CD14-positive monocyte (primary cell): ENCODE data around the gene GIMAP7. TPM values are rescaled to one million over a fixed set of nuclear protein-coding genes. Genes with fewer than 3 reads are reported as not detected.
"Not testable (repeated sequence)": the region's sequence is repeated elsewhere in the genome, so short reads cannot be mapped to it uniquely, and the experiment has no call there.

Experiments
- DNase-seq, 3 donors: peaks; one replicate each; pipeline ENCODE4 v3.0.0-alpha.2; 2011 to 2022
- H2AFZ ChIP-seq: 2 replicates; pipeline ENCODE4 v1.6.0; 2012; ENCODE audit warnings: mild to moderate bottlenecking, low read depth, low read length, inconsistent platforms; ENCODE audit not compliant: insufficient read depth, poor library complexity, severe bottlenecking
- H3K27ac ChIP-seq, 2 donors: 1 replicate in 1 of 2; 2 replicates in 1 of 2; pipeline ENCODE4 v1.5.1; 2012 to 2013; ENCODE audit warnings: low read length in 2 of 2, control low read depth in 1 of 2, inconsistent platforms in 1 of 2, low read depth in 1 of 2, mild to moderate bottlenecking in 1 of 2
- H3K27me3 ChIP-seq, 2 donors: one replicate each; pipeline versions ENCODE4 v1.6.0 to v1.6.1; 2011 to 2013; ENCODE audit warnings: low read length in 2 of 2; ENCODE audit not compliant: control insufficient read depth in 2 of 2, insufficient read depth in 2 of 2
- H3K36me3 ChIP-seq, 2 donors: replicated peaks in 1 of 2; 1 replicate in 1 of 2; 2 replicates in 1 of 2; pipeline versions ENCODE4 v1.5.1 to v1.6.1; 2012 to 2013; ENCODE audit warnings: low read length in 2 of 2, control low read depth in 1 of 2, inconsistent platforms in 1 of 2, mild to moderate bottlenecking in 1 of 2; ENCODE audit not compliant: insufficient read depth in 2 of 2, control insufficient read depth in 1 of 2
- H3K4me1 ChIP-seq, 2 donors: 1 replicate in 1 of 2; 2 replicates in 1 of 2; pipeline versions ENCODE4 v1.5.1 to v1.6.1; 2012 to 2013; ENCODE audit warnings: low read length in 2 of 2, control low read depth in 1 of 2, inconsistent platforms in 1 of 2, mild to moderate bottlenecking in 1 of 2, moderate library complexity in 1 of 2; ENCODE audit not compliant: insufficient read depth in 2 of 2, control insufficient read depth in 1 of 2
- H3K4me2 ChIP-seq: replicated peaks from 2 replicates; pipeline ENCODE3; 2012; ENCODE audit warnings: low read length, moderate library complexity, mild to moderate bottlenecking; ENCODE audit not compliant: poor library complexity, severe bottlenecking; ENCODE audit errors: extremely low read depth
- H3K4me3 ChIP-seq, 3 experiments: fragments of 200-600 bp in 1 of 3; sonication (generic) in 1 of 3; replicated peaks in 1 of 3; 1 replicate in 2 of 3; 2 replicates in 1 of 3; pipeline ENCODE4 v1.5.1; 2011 to 2013; ENCODE audit warnings: low read length in 3 of 3, mild to moderate bottlenecking in 3 of 3, control low read depth in 2 of 3, low read depth in 2 of 3, inconsistent platforms in 1 of 3, moderate library complexity in 1 of 3
- H3K79me2 ChIP-seq: 2 replicates; pipeline ENCODE4 v1.6.0; 2012; ENCODE audit warnings: mild to moderate bottlenecking, control low read depth, inconsistent platforms, low read length, moderate library complexity; ENCODE audit not compliant: insufficient read depth
- H3K9ac ChIP-seq: 2 replicates; pipeline ENCODE4 v1.6.0; 2017; ENCODE audit warnings: low read length, mild to moderate bottlenecking; ENCODE audit not compliant: insufficient read depth, poor library complexity, severe bottlenecking
- H3K9me3 ChIP-seq, 2 donors: replicated peaks in 1 of 2; 1 replicate in 1 of 2; 2 replicates in 1 of 2; pipeline versions ENCODE4 v1.5.1 to v1.6.1; 2012 to 2013; ENCODE audit warnings: low read length in 2 of 2, control low read depth in 1 of 2; ENCODE audit not compliant: control insufficient read depth in 1 of 2, insufficient read depth in 1 of 2
- H4K20me1 ChIP-seq: 2 replicates; pipeline ENCODE4 v1.6.0; 2012; ENCODE audit warnings: mild to moderate bottlenecking, low read length, control low read depth, moderate library complexity; ENCODE audit not compliant: insufficient read depth
- H3K27ac Mint-ChIP-seq, 7 donors: one replicate each; pipeline ENCODE4 v1.8.0; 2020; ENCODE audit warnings: mild to moderate bottlenecking in 7 of 7, mixed read lengths in 7 of 7, moderate library complexity in 6 of 7, inconsistent platforms in 2 of 7
- H3K27me3 Mint-ChIP-seq, 3 donors: one replicate each; pipeline ENCODE4 v1.8.0; 2021 to 2022; ENCODE audit warnings: low read depth in 3 of 3, mild to moderate bottlenecking in 3 of 3, mixed read lengths in 3 of 3, moderate library complexity in 3 of 3, inconsistent platforms in 1 of 3
- H3K36me3 Mint-ChIP-seq, 2 donors: one replicate each; pipeline ENCODE4 v1.8.0; 2020; ENCODE audit warnings: mixed read lengths in 2 of 2, inconsistent platforms in 1 of 2, mild to moderate bottlenecking in 1 of 2
- H3K4me1 Mint-ChIP-seq: one replicate; pipeline ENCODE4 v1.8.0; 2020; ENCODE audit warnings: mild to moderate bottlenecking, mixed read lengths
- H3K4me3 Mint-ChIP-seq, 2 donors: one replicate each; pipeline ENCODE4 v1.8.0; 2020; ENCODE audit warnings: mild to moderate bottlenecking in 2 of 2, mixed read lengths in 2 of 2, moderate library complexity in 1 of 2
- H3K9me3 Mint-ChIP-seq, 7 donors: one replicate each; pipeline ENCODE4 v1.8.0; 2020 to 2022; ENCODE audit warnings: mixed read lengths in 7 of 7, mild to moderate bottlenecking in 6 of 7, moderate library complexity in 6 of 7, inconsistent platforms in 2 of 7
- WGBS: methylation state at CpG from one replicate; pipeline ENCODE4 v1.1.5; 2013; ENCODE audit warnings: missing lambda C conversion rate; ENCODE audit not compliant: insufficient coverage; 5-methylcytosine and 5-hydroxymethylcytosine counted together
- intact Hi-C, 2 donors: fragments of 100-400 bp; cut with micrococcal nuclease; formaldehyde crosslinking; loops; one replicate each; pipeline versions ENCODE4 v1.15.0 to v1.15.1; 2023
- polyA plus RNA-seq, 3 donors: library from polyadenylated mRNA; depleted of rRNA in 1 of 3; unstranded in 2 of 3; stranded (reverse) in 1 of 3; fragments of 300-500 nt in 2 of 3; fragments of >200 nt in 1 of 3; fragmentation: Illumina TruSeq in 2 of 3; gene quantifications; 1 replicate in 2 of 3; 2 replicates in 1 of 3; pipeline ENCODE4 v1.2.3, GENCODE V29; 2012 to 2021
- TF ChIP-seq, protein P1 (sequence below): fragments of 200-600 bp; IDR thresholded peaks from one replicate; pipeline ENCODE4 v1.8.0; 2022; ENCODE audit warnings: antibody characterized with exemption, mild to moderate bottlenecking

Gene GIMAP7
- polyA plus RNA-seq, 3 donors, result 26.2 to 115 (median 54.5) TPM

DNA sequence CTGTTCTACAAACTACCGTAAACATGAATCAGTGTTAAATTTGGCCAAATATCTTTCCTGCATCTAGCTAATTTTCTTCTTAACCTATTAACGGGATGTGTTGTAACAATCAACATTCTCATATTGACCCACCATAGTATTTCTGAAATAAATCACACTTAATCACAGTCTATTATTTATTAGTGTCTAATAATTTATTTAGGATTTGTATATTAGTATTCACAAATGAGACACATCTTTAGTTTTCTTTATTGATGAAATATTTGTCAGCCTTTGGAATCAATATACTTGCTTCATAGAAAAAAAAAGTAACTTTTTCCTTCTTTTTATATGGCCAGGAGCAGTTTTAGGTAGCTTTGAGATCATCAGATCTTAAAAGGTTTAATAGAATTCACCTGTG, 4.6 kb downstream of the GIMAP7 start:
- Mint-ChIP-seq H3K27ac (no peak overlapping the region), H3K4me3 (peak overlapping the region in 1 of 2 donors; percentile 100), H3K4me1 (peaks cover 43% of the 10 kb centered on the region), H3K9me3 (peaks cover 2 to 16% (median 10%) of the 10 kb centered on the region in 7 donors), H3K36me3 (peaks cover 31 to 36% of the 10 kb centered on the region in 2 donors), H3K27me3 (peaks cover 0 to 2% (median 0%) of the 10 kb centered on the region in 3 donors)
- Histone ChIP-seq H3K9ac (peak overlapping the region; percentile 68), H3K4me2 (peak overlapping the region; percentile 91), H3K4me3 (peak overlapping the region; percentile 66 to 100 (median 81)), H4K20me1 (peaks cover 34% of the 10 kb centered on the region), H3K27me3 (no peaks in the 10 kb centered on the region), H3K79me2 (peaks cover 70% of the 10 kb centered on the region), H3K36me3 (peaks cover 26 to 27% of the 10 kb centered on the region in 2 donors), H3K9me3 (peaks cover 5 to 7% of the 10 kb centered on the region in 2 donors), H3K4me1 (peaks cover 15 to 28% of the 10 kb centered on the region in 2 donors), H3K27ac (peak overlapping the region in 1 of 2 donors; percentile 65), H2AFZ (no peak overlapping the region)
- DNase-seq, result no peak
- TF ChIP-seq, protein P1, sequence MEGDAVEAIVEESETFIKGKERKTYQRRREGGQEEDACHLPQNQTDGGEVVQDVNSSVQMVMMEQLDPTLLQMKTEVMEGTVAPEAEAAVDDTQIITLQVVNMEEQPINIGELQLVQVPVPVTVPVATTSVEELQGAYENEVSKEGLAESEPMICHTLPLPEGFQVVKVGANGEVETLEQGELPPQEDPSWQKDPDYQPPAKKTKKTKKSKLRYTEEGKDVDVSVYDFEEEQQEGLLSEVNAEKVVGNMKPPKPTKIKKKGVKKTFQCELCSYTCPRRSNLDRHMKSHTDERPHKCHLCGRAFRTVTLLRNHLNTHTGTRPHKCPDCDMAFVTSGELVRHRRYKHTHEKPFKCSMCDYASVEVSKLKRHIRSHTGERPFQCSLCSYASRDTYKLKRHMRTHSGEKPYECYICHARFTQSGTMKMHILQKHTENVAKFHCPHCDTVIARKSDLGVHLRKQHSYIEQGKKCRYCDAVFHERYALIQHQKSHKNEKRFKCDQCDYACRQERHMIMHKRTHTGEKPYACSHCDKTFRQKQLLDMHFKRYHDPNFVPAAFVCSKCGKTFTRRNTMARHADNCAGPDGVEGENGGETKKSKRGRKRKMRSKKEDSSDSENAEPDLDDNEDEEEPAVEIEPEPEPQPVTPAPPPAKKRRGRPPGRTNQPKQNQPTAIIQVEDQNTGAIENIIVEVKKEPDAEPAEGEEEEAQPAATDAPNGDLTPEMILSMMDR, result no peak
- WGBS, result no CpG with 5 or more reads among the region's 2 CpGs
- intact Hi-C loops, result loop anchor here in 1 of 2 donors (5.0 kb wide), 1 partner anchor 67 kb away; the partner anchor contains the start of gene GIMAP8

DNA sequence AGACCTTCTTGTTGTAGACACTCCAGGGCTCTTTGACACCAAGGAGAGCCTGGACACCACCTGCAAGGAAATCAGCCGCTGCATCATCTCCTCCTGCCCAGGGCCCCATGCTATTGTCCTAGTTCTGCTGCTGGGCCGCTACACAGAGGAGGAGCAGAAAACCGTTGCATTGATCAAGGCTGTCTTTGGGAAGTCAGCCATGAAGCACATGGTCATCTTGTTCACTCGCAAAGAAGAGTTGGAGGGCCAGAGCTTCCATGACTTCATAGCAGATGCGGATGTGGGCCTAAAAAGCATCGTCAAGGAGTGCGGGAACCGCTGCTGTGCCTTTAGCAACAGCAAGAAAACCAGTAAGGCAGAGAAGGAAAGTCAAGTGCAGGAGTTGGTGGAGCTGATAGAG, 5.5 kb downstream of the GIMAP7 start:
- H3K4me3 ChIP-seq, result peak overlapping the region in 2 of 3 experiments; percentile 81 to 100
- H4K20me1 ChIP-seq, result peaks cover 34% of the 10 kb centered on the region
- Mint-ChIP-seq H3K4me3 (peak overlapping the region; percentile 56 to 60), H3K36me3 (peaks cover 32 to 36% of the 10 kb centered on the region in 2 donors), H3K4me1 (peaks cover 43% of the 10 kb centered on the region), H3K9me3 (peaks cover 2 to 16% (median 10%) of the 10 kb centered on the region in 7 donors), H3K27me3 (no peaks in the 10 kb centered on the region), H3K27ac (peak overlapping the region in 4 of 7 donors; percentile 1 to 52 (median 35))
- peak overlapping the region; percentile 91 for H3K4me2 ChIP-seq
- peaks cover 26 to 27% of the 10 kb centered on the region in 2 donors for H3K36me3 ChIP-seq
- peaks cover 62% of the 10 kb centered on the region for H3K79me2 ChIP-seq
- H2AFZ ChIP-seq, result no peak overlapping the region
- TF ChIP-seq, protein P1, result no peak
- no peaks in the 10 kb centered on the region for H3K27me3 ChIP-seq
- no peak overlapping the region for H3K9ac ChIP-seq
- H3K27ac ChIP-seq, result peak overlapping the region in 1 of 2 donors; percentile 65
- H3K4me1 ChIP-seq, result peaks cover 14 to 28% of the 10 kb centered on the region in 2 donors
- H3K9me3 ChIP-seq, result peaks cover 5 to 7% of the 10 kb centered on the region in 2 donors
- intact Hi-C loops, result no loop called here
- no peak for DNase-seq
- 92% methylated on average over 8 of the region's 8 CpGs for WGBS

DNA sequence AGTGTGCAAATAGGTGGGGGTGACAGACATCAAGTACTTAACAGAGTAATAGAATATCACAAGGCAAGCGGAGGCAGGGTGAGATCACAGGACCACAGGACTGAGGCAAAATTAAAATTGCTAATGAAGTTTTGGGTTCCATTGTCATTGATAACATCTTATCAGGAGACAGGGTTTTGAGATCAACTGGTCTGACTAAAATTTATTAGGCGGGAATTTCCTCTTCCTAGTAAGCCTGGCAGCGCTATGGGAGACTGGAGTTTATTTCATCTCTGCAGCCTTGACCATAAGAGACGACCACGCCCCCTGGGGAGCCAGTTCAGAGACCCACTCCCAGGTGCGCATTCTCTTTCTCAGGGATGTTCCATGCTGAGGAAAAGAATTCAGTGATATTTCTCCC, 8.3 kb downstream of the GIMAP7 start:
- H3K4me3 ChIP-seq, intact Hi-C loops, H3K9ac ChIP-seq, H2AFZ ChIP-seq, H3K27ac ChIP-seq, H3K9me3 ChIP-seq, H3K27me3 ChIP-seq, DNase-seq, H3K4me3 Mint-ChIP-seq, H3K27me3 Mint-ChIP-seq, H3K4me2 ChIP-seq: not testable (repeated sequence)
- 100% methylated on average over 5 of the region's 6 CpGs for WGBS
- H4K20me1 ChIP-seq, result peaks cover 34% of the 10 kb centered on the region
- Mint-ChIP-seq H3K4me1 (peaks cover 42% of the 10 kb centered on the region), H3K27ac (peak overlapping the region in 1 of 7 donors; percentile 35), H3K36me3 (peaks cover 31 to 35% of the 10 kb centered on the region in 2 donors), H3K9me3 (peaks cover 3 to 26% (median 16%) of the 10 kb centered on the region in 7 donors)
- peaks cover 26 to 27% of the 10 kb centered on the region in 2 donors for H3K36me3 ChIP-seq
- peaks cover 14 to 28% of the 10 kb centered on the region in 2 donors for H3K4me1 ChIP-seq
- H3K79me2 ChIP-seq, result peaks cover 34% of the 10 kb centered on the region
